Hepatic stellate cell (primary cell): ENCODE data around the gene H2AZ2.
"Not testable (repeated sequence)": the region's sequence is repeated elsewhere in the genome, so short reads cannot be mapped to it uniquely, and the experiment has no call there.

Experiments used
- DNase-seq: peaks from one replicate; pipeline ENCODE4 v3.0.0; 2011; ENCODE audit warnings: low spot score

The H2AZ2 gene

GRCh38 chr7:44847920-44848634 lies at the start of gene H2AZ2:
H2AZ2 (minus strand) TSS chr7:44848087; CDS start chr7:44847971, 116 bp downstream.
- peak; percentile 99 for DNase-seq

- no peak for DNase-seq
Measured at GRCh38 chr7:44897309-44897708, 49.4 kb upstream of the H2AZ2 start.

GRCh38 chr7:44894888-44895580 lies 47.1 kb upstream of the H2AZ2 start:
- no peak for DNase-seq

GRCh38 chr7:44893710-44894234 lies 45.9 kb upstream of the H2AZ2 start:
- DNase-seq = no peak

- no peak for DNase-seq
Measured at GRCh38 chr7:44891791-44892190, 43.9 kb upstream of the H2AZ2 start.

- DNase-seq = no peak
Measured at GRCh38 chr7:44891372-44891771, 43.5 kb upstream of the H2AZ2 start.

- DNase-seq = no peak
Measured at GRCh38 chr7:44889086-44889781, 41.3 kb upstream of the H2AZ2 start.

- DNase-seq = no peak
Measured at GRCh38 chr7:44887293-44887692, 39.4 kb upstream of the H2AZ2 start.

GRCh38 chr7:44885394-44886317 lies 37.8 kb upstream of the H2AZ2 start, which contains the start of gene PURB:
PURB (minus strand) TSS chr7:44885530; CDS start chr7:44885348, 182 bp downstream.
- peak; percentile 91 for DNase-seq

- DNase-seq = peak; percentile 67
Measured at GRCh38 chr7:44884621-44885393, 36.9 kb upstream of the H2AZ2 start.

GRCh38 chr7:44883961-44884620 lies 36.2 kb upstream of the H2AZ2 start:
- DNase-seq = no peak

- no peak for DNase-seq
Measured at GRCh38 chr7:44882899-44883298, 35.0 kb upstream of the H2AZ2 start.

GRCh38 chr7:44881610-44882009 lies 33.7 kb upstream of the H2AZ2 start:
- DNase-seq = peak; percentile 64

- no peak for DNase-seq
Measured at GRCh38 chr7:44881066-44881600, 33.2 kb upstream of the H2AZ2 start.

- DNase-seq = no peak
Measured at GRCh38 chr7:44880317-44881018, 32.6 kb upstream of the H2AZ2 start.

- DNase-seq = no peak
Measured at GRCh38 chr7:44876393-44876792, 28.5 kb upstream of the H2AZ2 start.

GRCh38 chr7:44875241-44875640 lies 27.4 kb upstream of the H2AZ2 start:
- no peak for DNase-seq

- no peak for DNase-seq
Measured at GRCh38 chr7:44872787-44873186, 24.9 kb upstream of the H2AZ2 start.

- not testable (repeated sequence) for DNase-seq
Measured at GRCh38 chr7:44871918-44872317, 24.0 kb upstream of the H2AZ2 start.
